ENCODE data around the gene IFFO2. TPM values are rescaled to one million over a fixed set of nuclear protein-coding genes. Genes with fewer than 3 reads are reported as not detected.

IFFO2 gene
- total RNA-seq, 8 experiments from 2014 or later, result 2.8 to 24.2 (median 6.3) TPM

GRCh38 chr1:18965206-18966173, 9.0 kb upstream of the IFFO2 start:
- Histone ChIP-seq H3K4me1 (replicated peaks in 1 of 2) (peaks cover 0 to 10% of the 10 kb centered on the region in 2 donors), H3K27ac (no peak overlapping the region), H3K4me3 (no peak overlapping the region)
- in situ Hi-C loops (cut with MboI; ENCODE audit: low pct_unique_long_range_greater_than_20kb in 2 of 9, low sequenced_read_pairs in 9 of 9, unreplicated experiment in 9 of 9), result no loop called here
- 5 to 63% (median 45%) methylated on average over 1 to 15 of the region's 17 CpGs; no CpG with 5 or more reads in 2 of the 10 experiments for WGBS, 10 experiments
- peak; percentile 68 to 94 (median 90) for ATAC-seq (replicated peaks in 6 of 8)

- Histone ChIP-seq H3K4me1 (replicated peaks in 1 of 2) (peaks cover 0 to 10% of the 10 kb centered on the region in 2 donors), H3K27ac (no peak overlapping the region), H3K4me3 (no peak overlapping the region)
- WGBS, 10 experiments, result 70 to 100% (median 82%) methylated on average over 1 to 4 of the region's 4 CpGs; no CpG with 5 or more reads in 2 of the 10 experiments
- ATAC-seq (replicated peaks in 6 of 8), result no peak
- in situ Hi-C loops (cut with MboI; ENCODE audit: low pct_unique_long_range_greater_than_20kb in 2 of 9, low sequenced_read_pairs in 9 of 9, unreplicated experiment in 9 of 9), result no loop called here
These were observed 7.5 kb upstream of the IFFO2 start for GRCh38 chr1:18963968-18964367.

GRCh38 chr1:18962855-18963737, 6.6 kb upstream of the IFFO2 start:
- Histone ChIP-seq H3K27ac (no peak overlapping the region), H3K4me1 (replicated peaks in 1 of 2) (peaks cover 0 to 10% of the 10 kb centered on the region in 2 donors)
- in situ Hi-C loops (cut with MboI; ENCODE audit: low pct_unique_long_range_greater_than_20kb in 2 of 9, low sequenced_read_pairs in 9 of 9, unreplicated experiment in 9 of 9), result no loop called here

GRCh38 chr1:18962121-18962721, 5.7 kb upstream of the IFFO2 start:
- WGBS, 10 experiments, result 25 to 83% (median 52%) methylated on average over 4 to 8 of the region's 9 CpGs; no CpG with 5 or more reads in 2 of the 10 experiments
- Histone ChIP-seq H3K4me3 (no peak overlapping the region), H3K27ac (no peak overlapping the region), H3K4me1 (replicated peaks in 1 of 2) (peaks cover 0 to 10% of the 10 kb centered on the region in 2 donors)
- in situ Hi-C loops (cut with MboI; ENCODE audit: low pct_unique_long_range_greater_than_20kb in 2 of 9, low sequenced_read_pairs in 9 of 9, unreplicated experiment in 9 of 9), result no loop called here
- peak in 3 of 8 experiments; percentile 34 to 61 (median 38) for ATAC-seq (replicated peaks in 6 of 8)

More at GRCh38 chr1:18962855-18963737, 6.6 kb upstream of the IFFO2 start:
- H3K4me3 ChIP-seq, result no peak overlapping the region
- ATAC-seq (replicated peaks in 6 of 8), result no peak
- 43 to 100% (median 80%) methylated on average over 1 to 7 of the region's 7 CpGs; no CpG with 5 or more reads in 3 of the 10 experiments for WGBS, 10 experiments

- H3K4me3 ChIP-seq, result no peak overlapping the region
- ATAC-seq (replicated peaks in 6 of 8), result no peak
- WGBS, 10 experiments, result 29 to 84% (median 70%) methylated on average over 2 to 3 of the region's 3 CpGs; no CpG with 5 or more reads in 2 of the 10 experiments
- no peak overlapping the region for H3K27ac ChIP-seq
- peaks cover 0 to 7% of the 10 kb centered on the region in 2 donors for H3K4me1 ChIP-seq (replicated peaks in 1 of 2)
- in situ Hi-C loops (cut with MboI; ENCODE audit: low pct_unique_long_range_greater_than_20kb in 2 of 9, low sequenced_read_pairs in 9 of 9, unreplicated experiment in 9 of 9), result no loop called here
These were observed 4.3 kb upstream of the IFFO2 start for GRCh38 chr1:18960821-18961220.

GRCh38 chr1:18960409-18960808, 3.9 kb upstream of the IFFO2 start:
- Histone ChIP-seq H3K27ac (no peak overlapping the region), H3K4me3 (no peak overlapping the region), H3K4me1 (replicated peaks in 1 of 2) (peaks cover 0 to 3% of the 10 kb centered on the region in 2 donors)
- no peak for ATAC-seq (replicated peaks in 6 of 8)
- in situ Hi-C loops (cut with MboI; ENCODE audit: low pct_unique_long_range_greater_than_20kb in 2 of 9, low sequenced_read_pairs in 9 of 9, unreplicated experiment in 9 of 9), result no loop called here
- 69 to 100% (median 93%) methylated on average over 1 to 4 of the region's 4 CpGs for WGBS, 10 experiments

GRCh38 chr1:18959591-18959990, 3.1 kb upstream of the IFFO2 start:
- H3K4me1 ChIP-seq (replicated peaks in 1 of 2), result peaks cover 6 to 8% of the 10 kb centered on the region in 2 donors
- WGBS, 10 experiments, result 29 to 85% (median 61%) methylated on average over 1 to 4 of the region's 4 CpGs; no CpG with 5 or more reads in 4 of the 10 experiments
- in situ Hi-C loops (cut with MboI; ENCODE audit: low pct_unique_long_range_greater_than_20kb in 2 of 9, low sequenced_read_pairs in 9 of 9, unreplicated experiment in 9 of 9), result no loop called here
- no peak overlapping the region for H3K4me3 ChIP-seq
- H3K27ac ChIP-seq, result no peak overlapping the region
- no peak for ATAC-seq (replicated peaks in 6 of 8)

GRCh38 chr1:18957532-18958300, 1.2 kb upstream of the IFFO2 start:
- WGBS, 10 experiments, result 55 to 100% (median 83%) methylated on average over 1 to 13 of the region's 17 CpGs; no CpG with 5 or more reads in 1 of the 10 experiments
- no peak overlapping the region for H3K27ac ChIP-seq
- ATAC-seq (replicated peaks in 6 of 8), result no peak
- in situ Hi-C loops (cut with MboI; ENCODE audit: low pct_unique_long_range_greater_than_20kb in 2 of 9, low sequenced_read_pairs in 9 of 9, unreplicated experiment in 9 of 9), result no loop called here
- peaks cover 12% of the 10 kb centered on the region in 2 donors for H3K4me1 ChIP-seq (replicated peaks in 1 of 2)
- peak overlapping the region in 3 of 5 donors; percentile 57 to 83 (median 73) for H3K4me3 ChIP-seq

- Histone ChIP-seq H3K4me3 (peak overlapping the region; percentile 57 to 83 (median 69)), H3K4me1 (replicated peaks in 1 of 2) (peaks cover 12% of the 10 kb centered on the region in 2 donors), H3K27ac (no peak overlapping the region)
- WGBS, 10 experiments, result 0 to 10% (median 7%) methylated on average over 2 to 5 of the region's 27 CpGs; no CpG with 5 or more reads in 7 of the 10 experiments
- peak in 6 of 8 experiments; percentile 1 to 20 (median 11) for ATAC-seq (replicated peaks in 6 of 8)
- in situ Hi-C loops (cut with MboI; ENCODE audit: low pct_unique_long_range_greater_than_20kb in 2 of 9, low sequenced_read_pairs in 9 of 9, unreplicated experiment in 9 of 9), result no loop called here
These were observed 653 bp upstream of the IFFO2 start for GRCh38 chr1:18957136-18957521.

- 0 to 17% (median 6%) methylated on average over 1 to 38 of the region's 90 CpGs; no CpG with 5 or more reads in 3 of the 10 experiments for WGBS, 10 experiments
- Histone ChIP-seq H3K27ac (peak overlapping the region in 1 of 2 donors; percentile 10), H3K4me1 (replicated peaks in 1 of 2) (peaks cover 15 to 18% of the 10 kb centered on the region in 2 donors), H3K4me3 (peak overlapping the region; percentile 57 to 83 (median 69))
- peak; percentile 4 to 34 (median 26) for ATAC-seq (replicated peaks in 6 of 8)
- in situ Hi-C loops (cut with MboI; ENCODE audit: low pct_unique_long_range_greater_than_20kb in 2 of 9, low sequenced_read_pairs in 9 of 9, unreplicated experiment in 9 of 9), result no loop called here
These were observed 859 bp downstream of the IFFO2 start for GRCh38 chr1:18955441-18956192.

- 2 to 70% (median 59%) methylated on average over 1 to 6 of the region's 6 CpGs; no CpG with 5 or more reads in 1 of the 10 experiments for WGBS, 10 experiments
- H3K4me1 ChIP-seq (replicated peaks in 1 of 2), result peaks cover 21 to 23% of the 10 kb centered on the region in 2 donors
- in situ Hi-C loops (cut with MboI; ENCODE audit: low pct_unique_long_range_greater_than_20kb in 2 of 9, low sequenced_read_pairs in 9 of 9, unreplicated experiment in 9 of 9), result no loop called here
- no peak for ATAC-seq (replicated peaks in 6 of 8)
- H3K27ac ChIP-seq, result no peak overlapping the region
- peak overlapping the region; percentile 57 to 83 (median 69) for H3K4me3 ChIP-seq
These were observed 1.4 kb downstream of the IFFO2 start for GRCh38 chr1:18955131-18955440.

Measured in motor neuron (in vitro differentiated cells).